Measurements from ENCODE around the gene NPR1.

Gene NPR1

DNA sequence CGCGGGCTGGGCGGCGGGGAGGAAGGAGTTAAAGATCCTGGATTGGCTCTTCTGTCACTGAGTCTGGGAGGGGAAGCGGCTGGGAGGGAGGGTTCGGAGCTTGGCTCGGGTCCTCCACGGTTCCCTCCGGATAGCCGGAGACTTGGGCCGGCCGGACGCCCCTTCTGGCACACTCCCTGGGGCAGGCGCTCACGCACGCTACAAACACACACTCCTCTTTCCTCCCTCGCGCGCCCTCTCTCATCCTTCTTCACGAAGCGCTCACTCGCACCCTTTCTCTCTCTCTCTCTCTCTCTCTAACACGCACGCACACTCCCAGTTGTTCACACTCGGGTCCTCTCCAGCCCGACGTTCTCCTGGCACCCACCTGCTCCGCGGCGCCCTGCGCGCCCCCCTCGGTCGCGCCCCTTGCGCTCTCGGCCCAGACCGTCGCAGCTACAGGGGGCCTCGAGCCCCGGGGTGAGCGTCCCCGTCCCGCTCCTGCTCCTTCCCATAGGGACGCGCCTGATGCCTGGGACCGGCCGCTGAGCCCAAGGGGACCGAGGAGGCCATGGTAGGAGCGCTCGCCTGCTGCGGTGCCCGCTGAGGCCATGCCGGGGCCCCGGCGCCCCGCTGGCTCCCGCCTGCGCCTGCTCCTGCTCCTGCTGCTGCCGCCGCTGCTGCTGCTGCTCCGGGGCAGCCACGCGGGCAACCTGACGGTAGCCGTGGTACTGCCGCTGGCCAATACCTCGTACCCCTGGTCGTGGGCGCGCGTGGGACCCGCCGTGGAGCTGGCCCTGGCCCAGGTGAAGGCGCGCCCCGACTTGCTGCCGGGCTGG, at the start of gene NPR1:
TSS of gene NPR1 (plus strand) at position 170 of the 818 bp plus-strand sequence. CDS start at position 591, 421 bp downstream.
- DNase-seq (ENCODE audit: insufficient read length, low spot score): peak; percentile 53
- no peak for TF ChIP-seq CTCF (IDR thresholded peaks at IDR 0.05; ENCODE audit: insufficient read depth, missing control alignments)
- FAIRE-seq: no peak

DNA sequence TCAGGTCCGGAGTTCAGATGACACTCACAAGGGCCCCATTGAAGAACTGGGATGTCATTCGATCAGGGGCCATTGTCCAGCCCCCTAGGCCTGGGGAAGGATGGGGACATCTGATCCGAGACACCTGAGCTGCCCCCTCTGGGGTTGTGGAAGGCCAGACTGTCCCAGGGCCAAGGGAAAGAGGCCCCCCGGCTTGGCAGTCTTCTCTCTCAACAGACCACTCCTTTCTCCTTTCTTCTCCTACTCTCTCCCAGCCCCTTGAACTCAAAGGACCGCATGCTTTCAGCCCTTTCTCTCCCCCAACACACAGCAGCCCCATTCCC, 49.2 kb upstream of the NPR1 start:
- TF ChIP-seq CTCF (IDR thresholded peaks at IDR 0.05; ENCODE audit: insufficient read depth, missing control alignments): no peak
- DNase-seq (ENCODE audit: insufficient read length, low spot score) (no peak), FAIRE-seq (no peak)

- DNase-seq (ENCODE audit: insufficient read length, low spot score) (no peak), FAIRE-seq (no peak)
- no peak for TF ChIP-seq CTCF (IDR thresholded peaks at IDR 0.05; ENCODE audit: insufficient read depth, missing control alignments)
These were observed 48.5 kb upstream of the NPR1 start for GRCh38 chr1:153629971-153630370.

GRCh38 chr1:153630384-153630783, 48.1 kb upstream of the NPR1 start:
- no peak for TF ChIP-seq CTCF (IDR thresholded peaks at IDR 0.05; ENCODE audit: insufficient read depth, missing control alignments)
- FAIRE-seq (no peak), DNase-seq (ENCODE audit: insufficient read length, low spot score) (no peak)

GRCh38 chr1:153631047-153632022, 47.2 kb upstream of the NPR1 start:
- DNase-seq (ENCODE audit: insufficient read length, low spot score) (no peak), FAIRE-seq (no peak)
- TF ChIP-seq CTCF (IDR thresholded peaks at IDR 0.05; ENCODE audit: insufficient read depth, missing control alignments): no peak

DNA sequence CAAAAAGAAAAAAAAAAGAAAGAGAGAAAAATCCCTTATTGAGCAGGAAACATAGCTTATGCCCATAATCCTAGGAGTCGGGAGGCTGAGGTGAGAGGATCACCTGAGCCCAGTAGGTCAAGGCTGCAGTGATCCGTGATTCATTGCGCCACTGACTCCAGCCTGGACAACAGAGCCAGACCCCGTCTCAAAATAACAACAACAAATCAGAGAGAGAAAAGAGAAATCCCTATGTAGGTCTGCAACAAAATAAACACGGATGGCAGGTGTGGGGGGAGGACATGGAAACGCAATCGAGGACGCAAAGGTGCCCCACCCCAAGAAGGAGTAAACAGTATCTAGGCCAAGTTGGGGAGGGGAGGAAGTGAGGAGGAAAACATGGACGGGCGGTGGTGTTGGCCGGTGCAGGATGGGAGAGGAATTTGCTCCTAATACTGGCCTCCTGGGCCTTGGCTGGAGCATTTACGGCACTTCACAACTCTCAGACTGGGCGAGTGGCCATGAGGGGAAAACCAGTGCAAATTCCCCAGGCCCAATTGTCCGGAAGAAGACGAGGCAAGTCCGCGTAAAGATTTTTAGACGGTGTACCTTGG, 45.2 kb upstream of the NPR1 start:
- FAIRE-seq: no peak
- TF ChIP-seq CTCF (IDR thresholded peaks at IDR 0.05; ENCODE audit: insufficient read depth, missing control alignments): no peak
- no peak for DNase-seq (ENCODE audit: insufficient read length, low spot score)
